Measurements from ENCODE around the gene PARP8.

- no peak for TF ChIP-seq CTCF (IDR thresholded peaks at IDR 0.05)
- TF ChIP-seq POLR2A (IDR thresholded peaks at IDR 0.05), result no peak
Observed at GRCh38 chr5:50720061-50720710, 53.7 kb downstream of the PARP8 start.
